ENCODE measurements around the gene CLEC6A.
"Not testable (repeated sequence)": the region's sequence is repeated elsewhere in the genome, so short reads cannot be mapped to it uniquely, and the experiment has no call there.

CLEC6A gene

GRCh38 chr12:8455727-8456360 lies at the start of gene CLEC6A:
Gene CLEC6A (plus strand): TSS chr12:8455962. CDS start chr12:8456112, 150 bp downstream.
- no peak for DNase-seq

DNA sequence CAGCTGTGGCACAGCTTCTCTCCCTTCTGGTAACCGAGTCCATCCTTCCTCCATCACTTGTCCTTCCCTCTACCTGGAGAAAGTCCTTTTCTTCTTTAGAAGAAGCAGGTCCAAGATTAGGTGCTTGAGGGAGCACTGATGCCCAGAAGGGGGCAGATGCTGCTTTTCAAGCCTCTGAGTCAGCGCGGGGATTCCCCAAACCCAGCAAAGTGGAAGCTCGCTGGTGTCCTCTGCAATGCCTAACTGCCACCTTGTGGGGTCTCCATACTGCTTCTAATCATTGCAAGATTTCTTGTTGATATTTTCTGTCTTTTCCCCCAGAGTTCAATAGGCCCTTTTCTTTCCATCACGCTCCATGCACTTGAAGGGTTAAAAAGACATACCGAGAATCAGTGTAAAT lies 36.2 kb upstream of the CLEC6A start:
- peak in 1 of 2 donors; percentile 33 for DNase-seq

- no peak for DNase-seq
Measured at GRCh38 chr12:8420506-8420905, 35.3 kb upstream of the CLEC6A start.

DNA sequence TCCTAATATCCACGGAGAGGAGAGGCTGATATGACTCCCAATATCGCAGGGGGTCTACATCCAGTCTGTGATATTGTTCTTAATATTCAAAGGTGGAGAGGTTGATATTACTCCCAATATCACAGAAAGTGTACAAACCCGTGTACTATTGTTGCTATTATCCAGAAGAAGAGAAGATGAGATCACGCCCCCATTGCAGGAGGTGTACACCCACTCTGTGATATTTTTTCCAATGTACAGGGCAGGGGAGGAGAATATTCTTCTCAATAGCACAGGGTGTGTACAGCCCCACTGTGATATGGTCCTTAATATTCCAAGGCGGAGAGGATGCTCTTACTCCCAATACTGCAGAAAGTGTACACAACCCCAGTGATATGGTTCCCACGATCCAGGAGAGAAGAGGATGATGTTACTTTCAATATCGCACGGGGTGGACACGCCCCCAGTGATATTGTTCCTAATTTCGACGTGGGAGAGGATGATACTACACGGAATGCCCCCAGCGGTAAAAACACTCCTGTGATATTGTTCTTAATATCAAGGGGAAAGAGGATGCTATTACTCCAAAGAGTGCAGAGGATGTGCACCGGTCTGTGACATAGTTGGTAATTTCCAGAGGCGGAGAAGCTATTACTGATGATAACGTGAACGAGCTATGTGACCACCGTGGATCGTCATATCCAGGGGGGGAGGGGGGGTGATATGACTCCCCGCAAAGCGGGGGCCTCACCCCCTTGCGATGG lies 11.1 kb upstream of the CLEC6A start:
- not testable (repeated sequence) for DNase-seq

DNA sequence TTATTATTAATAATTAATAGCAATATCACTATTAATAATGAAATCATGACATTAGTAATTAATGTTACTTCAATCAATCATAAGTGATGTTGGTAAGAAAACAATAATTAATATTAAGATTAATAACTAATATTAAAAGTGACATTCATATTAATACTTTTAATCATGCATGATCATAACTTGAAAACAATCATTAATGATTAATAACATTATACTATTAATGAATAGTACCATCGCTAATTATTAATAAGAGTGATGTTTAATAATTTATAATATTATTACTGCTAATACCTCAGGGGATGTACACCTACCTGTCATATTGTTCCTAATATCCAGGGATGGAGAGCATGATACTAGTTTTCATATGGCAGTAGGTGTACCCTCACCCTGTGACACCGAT lies 10.0 kb upstream of the CLEC6A start:
- no peak for DNase-seq

DNA sequence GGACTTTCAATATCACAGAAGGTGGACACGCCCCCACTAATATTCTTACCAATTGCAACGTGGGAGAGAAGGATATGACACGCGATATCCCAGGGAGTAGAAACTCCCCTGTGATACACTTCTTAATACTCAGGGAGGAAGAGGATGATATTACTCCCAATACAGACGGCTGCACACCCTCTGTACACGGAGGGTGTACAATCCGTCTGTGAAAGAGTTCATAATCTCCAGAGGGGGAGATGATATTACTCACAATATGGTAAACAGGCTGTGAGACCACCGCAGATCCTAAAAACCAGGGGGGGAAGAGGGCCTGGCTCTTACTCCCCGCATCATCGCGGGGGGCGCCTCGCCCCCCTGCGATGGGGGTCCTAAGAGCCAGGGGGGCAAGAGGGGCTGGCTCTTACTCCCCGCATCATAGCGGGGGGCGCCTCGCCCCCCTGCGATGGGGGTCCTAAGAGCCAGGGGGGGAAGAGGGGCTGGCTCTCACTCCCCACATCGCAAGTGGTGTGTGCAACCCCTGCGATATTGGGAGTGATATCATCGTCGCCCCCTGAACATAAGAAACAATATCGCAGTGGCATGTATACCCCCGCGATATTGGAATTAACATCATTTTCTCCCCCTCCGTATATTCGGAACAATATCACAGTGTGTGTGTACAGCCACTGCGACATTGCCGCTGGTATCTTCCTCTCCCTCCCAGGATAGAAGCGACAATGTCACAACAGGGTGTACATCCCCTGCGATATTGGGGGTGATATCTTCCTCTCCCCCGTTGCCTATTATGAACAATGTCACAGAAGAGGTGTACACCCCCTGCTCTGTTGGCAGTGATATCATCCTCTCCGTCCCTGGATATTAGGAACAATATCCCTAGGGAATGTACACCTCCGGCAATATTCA lies 8.9 kb upstream of the CLEC6A start:
- no peak for DNase-seq

GRCh38 chr12:8449355-8449859 lies 6.4 kb upstream of the CLEC6A start:
- no peak for DNase-seq

DNA sequence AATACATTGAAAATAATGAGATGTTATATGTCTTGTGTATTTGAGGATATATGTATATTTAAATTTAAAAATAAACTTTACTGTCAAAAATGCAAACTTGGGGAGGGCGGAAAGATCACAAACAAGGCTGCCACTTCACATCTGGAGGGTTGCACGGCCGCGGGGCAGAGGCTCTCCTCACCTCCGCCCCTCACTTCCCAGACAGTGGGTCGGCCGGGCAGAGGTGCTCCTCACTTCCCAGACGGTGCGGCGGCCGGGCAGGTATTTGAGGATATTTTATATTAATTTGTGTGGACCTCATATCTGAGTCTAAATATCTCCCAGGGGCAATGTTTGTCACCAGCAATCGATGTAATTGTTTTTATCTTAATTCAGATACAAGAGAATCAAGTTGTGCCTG lies 3.7 kb upstream of the CLEC6A start:
- DNase-seq, result no peak

DNA sequence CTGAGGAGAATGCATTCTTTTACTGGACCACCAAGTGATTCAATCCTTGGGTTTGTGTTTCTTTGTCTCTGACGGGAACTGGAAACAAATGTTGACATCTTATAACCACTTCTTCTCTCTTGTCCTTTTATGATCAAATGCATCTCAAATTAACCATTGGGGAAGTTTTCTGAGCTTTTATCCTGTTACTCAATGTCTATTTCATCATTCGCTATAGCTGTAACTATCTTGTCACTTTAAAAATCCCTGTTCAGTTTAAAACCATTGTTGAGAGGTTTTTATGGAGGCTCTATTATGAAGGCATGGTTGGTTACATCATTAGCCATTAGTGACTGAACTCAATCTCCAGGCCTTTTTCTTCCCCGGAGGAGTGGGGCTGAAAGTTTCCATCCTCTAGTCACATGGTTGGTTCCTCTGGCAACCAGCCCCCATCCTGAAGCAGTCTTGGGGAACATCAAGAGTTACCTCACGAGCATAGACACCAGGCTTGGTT lies 2.7 kb upstream of the CLEC6A start:
- DNase-seq, result no peak

DNA sequence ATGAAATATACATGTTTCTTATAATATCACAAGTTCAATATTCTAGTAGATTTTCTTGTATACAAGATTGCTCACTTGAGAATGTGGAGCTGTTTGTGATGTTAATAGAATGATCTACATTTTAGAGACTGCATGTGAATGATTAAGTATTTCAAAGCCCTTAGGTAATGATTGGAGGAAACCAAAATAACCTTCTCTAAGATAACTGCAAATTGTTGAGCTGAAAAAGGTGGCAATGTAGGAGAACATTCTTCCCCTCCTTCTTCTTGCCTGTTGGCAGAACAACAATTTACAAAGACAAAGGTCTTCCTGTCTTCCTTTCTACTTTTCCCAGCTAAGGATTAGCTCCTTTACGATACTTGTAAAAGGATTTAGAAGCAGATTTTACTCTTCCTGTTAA lies 2.0 kb upstream of the CLEC6A start:
- DNase-seq, result no peak

- DNase-seq, result no peak
Measured at GRCh38 chr12:8455271-8455670, 491 bp upstream of the CLEC6A start.

- DNase-seq, result no peak
Measured at GRCh38 chr12:8461426-8461825, 5.7 kb downstream of the CLEC6A start.

- no peak for DNase-seq
Measured at GRCh38 chr12:8465301-8465996, 9.7 kb downstream of the CLEC6A start.

DNA sequence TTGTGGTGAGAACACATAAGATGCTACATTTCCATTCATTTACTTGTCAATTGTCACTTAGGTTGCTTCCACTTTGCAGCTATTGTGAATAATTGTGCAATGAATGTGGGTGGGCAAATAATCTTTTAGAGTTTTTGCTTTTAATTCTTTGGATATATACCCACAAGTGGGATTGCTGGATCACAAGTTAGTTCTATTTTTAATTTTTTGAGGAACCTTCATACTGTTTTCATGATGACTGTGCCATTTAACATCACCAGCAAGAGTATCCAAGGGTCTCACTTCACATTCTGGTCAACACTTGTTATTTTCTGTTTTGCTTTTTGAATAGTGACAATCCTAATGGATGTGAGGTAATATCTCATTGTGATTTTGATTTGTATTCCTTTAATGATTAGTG lies 10.5 kb downstream of the CLEC6A start:
- no peak for DNase-seq

- no peak for DNase-seq
Measured at GRCh38 chr12:8471090-8471489, 15.3 kb downstream of the CLEC6A start.

DNA sequence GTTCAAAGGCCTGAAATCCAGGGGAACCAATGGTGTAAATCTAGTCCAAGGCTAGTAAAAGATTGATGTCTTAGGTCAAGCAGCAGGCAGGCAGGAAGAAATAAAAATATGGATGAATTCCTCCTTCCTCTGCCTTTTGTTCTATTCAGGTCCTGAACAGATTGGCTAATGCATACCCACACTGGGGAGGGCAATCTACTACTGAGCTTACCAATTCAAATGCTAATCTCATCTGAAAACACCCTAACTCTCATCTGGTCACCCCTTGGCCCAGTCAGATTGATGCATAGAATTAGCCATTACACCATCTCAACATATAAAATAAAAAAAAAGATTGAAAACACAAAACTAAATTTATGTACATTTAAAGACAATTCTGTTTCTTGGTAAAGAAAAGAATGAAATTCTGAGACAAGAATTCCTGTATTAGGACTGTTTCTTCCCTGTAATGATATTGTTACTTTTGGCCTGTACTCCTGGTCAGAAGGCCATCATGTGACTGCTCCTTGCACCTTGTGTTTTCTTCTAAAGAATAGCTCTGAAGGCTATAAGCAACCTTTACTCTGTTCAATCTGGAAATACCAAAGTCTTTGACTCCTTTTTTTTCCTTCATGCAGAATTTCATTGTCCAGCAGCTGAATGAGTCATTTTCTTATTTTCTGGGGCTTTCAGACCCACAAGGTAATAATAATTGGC lies 19.9 kb downstream of the CLEC6A start:
- no peak for DNase-seq

DNA sequence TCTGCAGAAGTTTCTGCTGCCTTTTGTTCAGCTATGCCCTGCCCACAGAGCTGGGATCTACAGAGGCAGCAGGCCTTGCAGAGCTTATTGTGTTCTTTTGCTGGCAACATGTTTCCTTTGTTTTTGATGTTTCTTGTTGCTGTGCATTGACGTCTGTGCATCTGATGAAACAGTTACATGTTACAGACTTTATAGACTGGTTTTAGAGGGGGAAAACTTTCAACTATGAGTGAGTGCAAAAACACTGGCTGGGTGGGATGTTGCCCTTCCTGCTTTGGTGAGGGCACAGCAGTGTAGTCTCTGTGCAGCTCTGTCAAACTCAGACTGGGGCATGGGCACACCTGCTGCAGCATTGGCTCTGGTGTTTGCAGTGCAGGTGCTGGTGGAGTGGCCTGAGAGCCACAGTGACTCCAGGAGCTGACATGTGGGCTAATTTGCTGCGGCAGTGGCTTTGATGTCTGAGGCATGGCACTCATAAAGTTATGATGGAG lies 26.9 kb downstream of the CLEC6A start:
- no peak for DNase-seq

GRCh38 chr12:8483079-8483478 lies 27.3 kb downstream of the CLEC6A start:
- DNase-seq, result no peak

- DNase-seq, result no peak
Measured at GRCh38 chr12:8491646-8492530, 36.1 kb downstream of the CLEC6A start.

DNA sequence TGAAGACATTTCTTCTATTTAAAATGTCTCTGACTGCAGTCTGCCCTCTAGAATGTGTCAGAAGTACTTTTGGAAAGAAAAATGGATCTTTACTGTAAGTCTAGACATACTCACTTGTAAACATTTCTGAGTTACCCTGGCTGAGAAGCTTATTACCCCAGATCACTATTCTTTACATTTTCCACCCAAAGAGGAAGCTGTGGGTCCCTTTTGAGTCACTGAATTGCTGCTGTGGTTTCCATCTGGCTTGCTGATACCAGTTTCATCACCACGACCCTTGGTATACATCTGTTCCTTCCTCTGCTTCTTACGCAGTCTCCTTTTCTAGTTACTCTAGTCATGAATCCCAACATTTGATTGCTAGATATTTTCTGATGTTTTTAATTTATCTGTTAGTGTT lies 37.3 kb downstream of the CLEC6A start:
- peak; percentile 24 to 38 for DNase-seq

GRCh38 chr12:8495671-8496070 lies 39.9 kb downstream of the CLEC6A start:
- DNase-seq, result not testable (repeated sequence)

Data from activated CD4-positive, alpha-beta T cell treated with anti-CD3 and anti-CD28 coated beads for 4 hours (primary cell).